Panc1 (cell line): ENCODE data around the gene IFT22. TPM values are rescaled to one million over a fixed set of nuclear protein-coding genes. Genes with fewer than 3 reads are reported as not detected.

Experiments used
- total RNA-seq: library from RNA; stranded (reverse); gene quantifications from one replicate; pipeline ENCODE4 v1.2.1, GENCODE V29; 2021; ENCODE audit not compliant: unreplicated experiment

IFT22 gene
- total RNA-seq, 1 experiment from 2014 or later = 42.4 TPM

Other genes starting within 250 kb of the IFT22 start
- 37.4 TPM for gene TRIM56, start 236.3 kb downstream of the IFT22 start, total RNA-seq
- 370 TPM for gene SERPINE1, start 194.7 kb downstream of the IFT22 start, total RNA-seq
- 74.2 TPM for gene AP1S1, start 167.3 kb downstream of the IFT22 start, total RNA-seq
- 4.4 TPM for gene VGF, start 156.2 kb downstream of the IFT22 start, total RNA-seq
- 0.15 TPM for gene NAT16, start 141.5 kb downstream of the IFT22 start, total RNA-seq
- 0.23 TPM for gene MOGAT3, start 120.8 kb downstream of the IFT22 start, total RNA-seq
- 93.0 TPM for gene PLOD3, start 104.2 kb downstream of the IFT22 start, total RNA-seq
- gene ZNHIT1, start 103.6 kb downstream of the IFT22 start, total RNA-seq = 69.7 TPM
- 8.0 TPM for gene CLDN15, start 84.0 kb downstream of the IFT22 start, total RNA-seq
- gene FIS1, start 76.7 kb downstream of the IFT22 start, total RNA-seq = 110 TPM
- 25.8 TPM for gene COL26A1, start 41.1 kb upstream of the IFT22 start, total RNA-seq